Endothelial cell (in vitro differentiated cells): ENCODE data around the gene TRIM40. TPM values are rescaled to one million over a fixed set of nuclear protein-coding genes. Genes with fewer than 3 reads are reported as not detected.

ENCODE experiments used
- DNase-seq: peaks from one replicate; pipeline ENCODE4 v3.0.0; 2021; ENCODE audit warnings: low spot score
- H3K27ac Mint-ChIP-seq: one replicate; pipeline ENCODE4 v1.8.0; 2021; ENCODE audit warnings: mixed read lengths, inconsistent platforms; ENCODE audit not compliant: unreplicated experiment
- H3K27me3 Mint-ChIP-seq: one replicate; pipeline ENCODE4 v1.8.0; 2021; ENCODE audit warnings: mild to moderate bottlenecking, moderate library complexity, mixed read lengths, inconsistent platforms; ENCODE audit not compliant: unreplicated experiment
- H3K36me3 Mint-ChIP-seq: one replicate; pipeline ENCODE4 v1.8.0; 2021; ENCODE audit warnings: mild to moderate bottlenecking, low read depth, mixed read lengths, inconsistent platforms; ENCODE audit not compliant: unreplicated experiment
- H3K4me1 Mint-ChIP-seq: one replicate; pipeline ENCODE4 v1.8.0; 2021; ENCODE audit warnings: mild to moderate bottlenecking, mixed read lengths, inconsistent platforms; ENCODE audit not compliant: unreplicated experiment
- H3K4me3 Mint-ChIP-seq: one replicate; pipeline ENCODE4 v1.8.0; 2021; ENCODE audit warnings: mild to moderate bottlenecking, mixed read lengths, inconsistent platforms; ENCODE audit not compliant: unreplicated experiment
- H3K9me3 Mint-ChIP-seq: one replicate; pipeline ENCODE4 v1.8.0; 2021; ENCODE audit warnings: mixed read lengths, inconsistent platforms; ENCODE audit not compliant: unreplicated experiment
- CTCF ChIP-seq: fragments of 200-600 bp; sonication (generic); IDR thresholded peaks from one replicate; pipeline ENCODE4 v1.5.0; 2021; ENCODE audit warnings: antibody characterized with exemption; ENCODE audit not compliant: unreplicated experiment
- total RNA-seq: library from RNA; stranded (reverse); fragmentation: NEBNext Ultra II Directional; extraction: Animal tissue kit (Norgen Biotek cat#: 25700); gene quantifications from one replicate; pipeline ENCODE4 v1.2.1, GENCODE V29; 2021; ENCODE audit not compliant: unreplicated experiment

TRIM40 gene
- total RNA-seq, 1 donor from 2014 or later = not detected

GRCh38 chr6:30178837-30179236 is 42.9 kb downstream of the TRIM40 start:
- Mint-ChIP-seq H3K27ac (no peak overlapping the region), H3K4me1 (no peaks in the 10 kb centered on the region), H3K36me3 (no peaks in the 10 kb centered on the region), H3K9me3 (no peaks in the 10 kb centered on the region), H3K4me3 (no peak overlapping the region), H3K27me3 (peaks cover 2% of the 10 kb centered on the region)
- no peak for DNase-seq
- no peak for TF ChIP-seq CTCF

GRCh38 chr6:30180145-30180544 is 44.2 kb downstream of the TRIM40 start:
- DNase-seq = no peak
- Mint-ChIP-seq H3K9me3 (no peaks in the 10 kb centered on the region), H3K4me3 (no peak overlapping the region), H3K4me1 (no peaks in the 10 kb centered on the region), H3K27ac (no peak overlapping the region), H3K36me3 (peaks cover 6% of the 10 kb centered on the region), H3K27me3 (peaks cover 2% of the 10 kb centered on the region)
- no peak for TF ChIP-seq CTCF

GRCh38 chr6:30184417-30185031 is 48.6 kb downstream of the TRIM40 start:
- Mint-ChIP-seq H3K27me3 (peaks cover 4% of the 10 kb centered on the region), H3K4me3 (no peak overlapping the region), H3K9me3 (no peaks in the 10 kb centered on the region), H3K36me3 (peaks cover 28% of the 10 kb centered on the region), H3K4me1 (no peaks in the 10 kb centered on the region), H3K27ac (no peak overlapping the region)
- no peak for TF ChIP-seq CTCF
- DNase-seq = no peak

- Mint-ChIP-seq H3K9me3 (no peaks in the 10 kb centered on the region), H3K27ac (no peak overlapping the region), H3K27me3 (peaks cover 4% of the 10 kb centered on the region), H3K36me3 (peaks cover 41% of the 10 kb centered on the region), H3K4me3 (no peak overlapping the region), H3K4me1 (no peaks in the 10 kb centered on the region)
- TF ChIP-seq CTCF = no peak
- DNase-seq = no peak
These were observed 50.0 kb downstream of the TRIM40 start for GRCh38 chr6:30185846-30186484.

GRCh38 chr6:30188541-30188940 is 52.6 kb downstream of the TRIM40 start:
- H3K9me3 Mint-ChIP-seq = no peaks in the 10 kb centered on the region
- no peak for DNase-seq
- no peak for TF ChIP-seq CTCF
- H3K27ac Mint-ChIP-seq = no peak overlapping the region
- H3K4me1 Mint-ChIP-seq = no peaks in the 10 kb centered on the region
- no peak overlapping the region for H3K4me3 Mint-ChIP-seq
- H3K27me3 Mint-ChIP-seq = peaks cover 1% of the 10 kb centered on the region
- H3K36me3 Mint-ChIP-seq = peaks cover 48% of the 10 kb centered on the region
